Thyroid gland (tissue), 4 donors: ENCODE data around the gene PTPRT.

ENCODE experiments used
- CTCF ChIP-seq, 6 experiments: fragments of 200-600 bp in 3 of 6; fragments of 450-650 bp in 3 of 6; sonication (generic) in 3 of 6; IDR thresholded peaks; one replicate each; pipeline ENCODE4 v1.5.1; 2016 to 2019; ENCODE audit warnings: antibody characterized with exemption in 6 of 6, mild to moderate bottlenecking in 2 of 6, inconsistent platforms in 1 of 6, moderate library complexity in 1 of 6
- POLR2A ChIP-seq, 2 donors: fragments of 450-650 bp; IDR thresholded peaks; one replicate each; pipeline ENCODE4 v1.6.1; 2017; ENCODE audit warnings: antibody characterized with exemption in 2 of 2, mild to moderate bottlenecking in 2 of 2, moderate library complexity in 1 of 2

GRCh38 chr20:42406826-42407225 lies 782.9 kb downstream of the PTPRT start:
- TF ChIP-seq CTCF (IDR thresholded peaks at IDR 0.05) = no peak
- no peak for TF ChIP-seq POLR2A (IDR thresholded peaks at IDR 0.05)
